GM23338 (cell line): ENCODE results near the gene KAT2B. TPM values are rescaled to one million over a fixed set of nuclear protein-coding genes. Genes with fewer than 3 reads are reported as not detected.

ENCODE experiments used
- ATAC-seq: fragments of 200-7000 bp; cut with Tn5 transposase; 3 replicates; pipeline ENCODE4 v1.9.1; 2020
- DNase-seq: peaks from one replicate; pipeline ENCODE4 v3.0.0-alpha.2; 2015; ENCODE audit warnings: low spot score
- H2AFZ ChIP-seq: fragments of 200-600 bp; sonication (generic); 2 replicates; pipeline ENCODE4 v1.8.0; 2016; ENCODE audit warnings: antibody characterized with exemption, mild to moderate bottlenecking, moderate library complexity
- H3F3A ChIP-seq: fragments of 200-600 bp; sonication (generic); replicated peaks from 2 replicates; pipeline ENCODE4 v1.8.0; 2017; ENCODE audit warnings: antibody characterized with exemption, mixed run types, low read depth
- H3K27ac ChIP-seq: fragments of 200-600 bp; sonication (generic); 2 replicates; pipeline ENCODE4 v1.6.1; 2016; ENCODE audit warnings: low read depth
- H3K27me3 ChIP-seq: fragments of 200-600 bp; sonication (generic); 2 replicates; pipeline ENCODE4 v1.8.0; 2016; ENCODE audit warnings: mild to moderate bottlenecking, mixed run types, moderate library complexity; ENCODE audit not compliant: insufficient read depth
- H3K36me3 ChIP-seq: fragments of 200-600 bp; sonication (generic); 2 replicates; pipeline ENCODE4 v1.8.0; 2016; ENCODE audit warnings: mild to moderate bottlenecking; ENCODE audit not compliant: insufficient read depth
- H3K4me1 ChIP-seq: fragments of 200-600 bp; sonication (generic); 2 replicates; pipeline ENCODE4 v1.8.0; 2016; ENCODE audit warnings: mild to moderate bottlenecking, moderate library complexity; ENCODE audit not compliant: insufficient read depth
- H3K4me2 ChIP-seq: fragments of 200-600 bp; sonication (generic); 2 replicates; pipeline ENCODE4 v1.7.1; 2017; ENCODE audit warnings: mixed run types
- H3K4me3 ChIP-seq: fragments of 200-600 bp; sonication (generic); 2 replicates; pipeline ENCODE4 v1.6.1; 2016; ENCODE audit warnings: mixed run types
- H3K79me2 ChIP-seq: fragments of 200-600 bp; sonication (generic); replicated peaks from 2 replicates; pipeline ENCODE4 v1.8.0; 2017; ENCODE audit warnings: mild to moderate bottlenecking; ENCODE audit not compliant: insufficient read depth
- H3K9me2 ChIP-seq: fragments of 200-600 bp; sonication (generic); 2 replicates; pipeline ENCODE4 v1.8.0; 2017; ENCODE audit not compliant: insufficient read depth
- H4K20me1 ChIP-seq: fragments of 200-600 bp; sonication (generic); replicated peaks from 2 replicates; pipeline ENCODE4 v1.8.0; 2017; ENCODE audit warnings: mild to moderate bottlenecking; ENCODE audit not compliant: insufficient read depth
- H3K27ac Mint-ChIP-seq: 2 replicates; pipeline ENCODE4 v1.8.0; 2020; ENCODE audit warnings: inconsistent platforms, mild to moderate bottlenecking, moderate library complexity, mixed read lengths
- H3K27me3 Mint-ChIP-seq: 3 replicates; pipeline ENCODE4 v1.8.0; 2022; ENCODE audit warnings: low read depth, mild to moderate bottlenecking, moderate library complexity, mixed read lengths, inconsistent platforms; ENCODE audit not compliant: insufficient read depth, poor library complexity
- H3K36me3 Mint-ChIP-seq: 3 replicates; pipeline ENCODE4 v1.8.0; 2021; ENCODE audit warnings: low read depth, mild to moderate bottlenecking, inconsistent platforms, moderate library complexity, mixed read lengths
- H3K4me1 Mint-ChIP-seq: 3 replicates; pipeline ENCODE4 v1.8.0; 2020; ENCODE audit warnings: mild to moderate bottlenecking, inconsistent platforms, mixed read lengths
- H3K4me3 Mint-ChIP-seq: 3 replicates; pipeline ENCODE4 v1.8.0; 2021; ENCODE audit warnings: moderate library complexity, mild to moderate bottlenecking, inconsistent platforms, mixed read lengths
- H3K9me3 Mint-ChIP-seq: 3 replicates; pipeline ENCODE4 v1.8.0; 2020; ENCODE audit warnings: moderate library complexity, mild to moderate bottlenecking, inconsistent platforms, mixed read lengths
- EZH2 ChIP-seq: fragments of 200-600 bp; sonication (generic); IDR thresholded peaks from one replicate; pipeline ENCODE4 v1.8.0; 2017; ENCODE audit warnings: antibody characterized with exemption, mild to moderate bottlenecking, low read depth; ENCODE audit not compliant: unreplicated experiment
- NANOG ChIP-seq: IDR thresholded peaks from 2 replicates; pipeline ENCODE4 v1.6.1; 2016; ENCODE audit warnings: antibody characterized with exemption, borderline replicate concordance
- POLR2AphosphoS5 ChIP-seq: IDR thresholded peaks from 2 replicates; pipeline ENCODE4 v1.6.1; 2016; ENCODE audit warnings: antibody characterized with exemption, low read depth
- REST ChIP-seq: IDR thresholded peaks from one replicate; pipeline ENCODE4 v1.6.1; 2018; ENCODE audit warnings: antibody characterized with exemption; ENCODE audit not compliant: unreplicated experiment
- STAT1 ChIP-seq: IDR thresholded peaks from one replicate; pipeline ENCODE4 v1.6.1; 2016; ENCODE audit warnings: antibody characterized with exemption; ENCODE audit not compliant: unreplicated experiment
- ZNF114 ChIP-seq: fragments of 250-450 bp; sonication (Bioruptor Pico); IDR thresholded peaks from 2 replicates; pipeline ENCODE4 v1.5.0; 2020; ENCODE audit warnings: mild to moderate bottlenecking, moderate library complexity
- ZNF331 ChIP-seq: fragments of 250-450 bp; sonication (Bioruptor Pico); IDR thresholded peaks from 2 replicates; pipeline ENCODE4 v1.5.0; 2020; ENCODE audit warnings: low read depth, mild to moderate bottlenecking, moderate library complexity
- polyA plus RNA-seq: library from polyadenylated mRNA; unstranded; fragments of >200 nt; fragmentation: Nextera tagmentation; extraction: Ambion mirVana; gene quantifications from 2 replicates; pipeline ENCODE4 v1.2.1, GENCODE V29; 2016
- total RNA-seq: library from RNA; depleted of rRNA; stranded (reverse); fragments of >200 nt; shearing (Covaris generic); gene quantifications from 2 replicates; pipeline ENCODE4 v1.2.3, GENCODE V29; 2014
- TF ChIP-seq, protein P1 (sequence below), 2 experiments: fragments of 200-600 bp in 1 of 2; sonication (generic) in 1 of 2; conservative IDR thresholded peaks; 2 replicates each; pipeline versions ENCODE4 v1.5.1 to v1.6.1; 2016 to 2017; ENCODE audit warnings: antibody characterized with exemption in 2 of 2, low read depth in 2 of 2, mild to moderate bottlenecking in 2 of 2, moderate library complexity in 1 of 2
- TF ChIP-seq, protein P2 (sequence below): fragments of 250-450 bp; sonication (Bioruptor Pico); IDR thresholded peaks from 2 replicates; pipeline ENCODE4 v1.5.0; 2020; ENCODE audit warnings: mild to moderate bottlenecking, moderate library complexity

KAT2B gene
- total and polyA plus RNA-seq, 2 experiments from 2014 or later, result 1.3 to 4.4 TPM

GRCh38 chr3:20083253-20083652 is 43.0 kb downstream of the KAT2B start:
- H3K79me2 ChIP-seq, result no peaks in the 10 kb centered on the region
- H3K4me1 ChIP-seq, result 0 out of 2 replicates have a peak, but pooled peaks cover 4% of the 10 kb centered on the region
- no peaks in the 10 kb centered on the region for H3K27me3 ChIP-seq
- ATAC-seq (no peak), DNase-seq (no peak)
- no peak overlapping the region for H3K4me3 ChIP-seq
- Mint-ChIP-seq H3K27me3 (peaks cover 2% of the 10 kb centered on the region), H3K27ac (no peak overlapping the region), H3K36me3 (no peaks in the 10 kb centered on the region), H3K4me3 (no peak overlapping the region), H3K9me3 (no peaks in the 10 kb centered on the region), H3K4me1 (peaks cover 14% of the 10 kb centered on the region)
- no peaks in the 10 kb centered on the region for H3K36me3 ChIP-seq
- no peaks in the 10 kb centered on the region for H3K9me2 ChIP-seq
- H3K27ac ChIP-seq, result no peak overlapping the region
- no peak for TF ChIP-seq REST
- H3F3A ChIP-seq, result no peaks in the 10 kb centered on the region
- no peaks in the 10 kb centered on the region for H4K20me1 ChIP-seq
- H2AFZ ChIP-seq, result no peak overlapping the region
- H3K4me2 ChIP-seq, result no peak overlapping the region

DNA sequence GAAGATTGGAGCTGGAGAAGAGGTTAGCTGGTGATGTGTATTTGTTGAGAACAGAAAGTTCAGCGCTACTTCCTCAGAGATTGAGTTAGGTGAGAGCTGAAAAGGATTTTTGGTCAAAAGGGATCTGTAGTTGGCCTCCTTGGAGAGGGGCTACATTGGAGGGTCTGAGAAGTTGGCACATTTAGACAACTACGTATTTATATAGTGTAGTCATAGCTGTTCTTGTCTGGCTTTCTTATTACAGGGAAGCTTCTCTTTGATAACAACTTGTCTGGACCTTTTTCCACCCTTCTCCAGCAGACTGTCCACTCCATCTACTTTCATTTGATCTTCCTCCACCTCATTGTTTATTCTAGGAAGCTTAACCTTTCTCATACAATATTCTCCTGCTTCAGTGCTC is 43.7 kb downstream of the KAT2B start:
- Mint-ChIP-seq H3K36me3 (no peaks in the 10 kb centered on the region), H3K4me3 (no peak overlapping the region), H3K27me3 (no peaks in the 10 kb centered on the region), H3K4me1 (peaks cover 11% of the 10 kb centered on the region; the same call in 2 of the 3 replicates), H3K27ac (no peak overlapping the region), H3K9me3 (no peaks in the 10 kb centered on the region)
- Histone ChIP-seq H3K79me2 (no peaks in the 10 kb centered on the region), H3K27ac (no peak overlapping the region), H2AFZ (no peak overlapping the region), H3K9me2 (no peaks in the 10 kb centered on the region), H3F3A (no peaks in the 10 kb centered on the region), H3K27me3 (no peaks in the 10 kb centered on the region), H4K20me1 (no peaks in the 10 kb centered on the region), H3K4me1 (0 out of 2 replicates have a peak, but pooled peaks cover 4% of the 10 kb centered on the region), H3K4me2 (no peak overlapping the region), H3K36me3 (no peaks in the 10 kb centered on the region), H3K4me3 (no peak overlapping the region)
- TF ChIP-seq NANOG (no peak), POLR2AphosphoS5 (no peak), STAT1 (no peak), EZH2 (no peak), ZNF331 (no peak), ZNF114 (no peak)
- TF ChIP-seq, protein P1, sequence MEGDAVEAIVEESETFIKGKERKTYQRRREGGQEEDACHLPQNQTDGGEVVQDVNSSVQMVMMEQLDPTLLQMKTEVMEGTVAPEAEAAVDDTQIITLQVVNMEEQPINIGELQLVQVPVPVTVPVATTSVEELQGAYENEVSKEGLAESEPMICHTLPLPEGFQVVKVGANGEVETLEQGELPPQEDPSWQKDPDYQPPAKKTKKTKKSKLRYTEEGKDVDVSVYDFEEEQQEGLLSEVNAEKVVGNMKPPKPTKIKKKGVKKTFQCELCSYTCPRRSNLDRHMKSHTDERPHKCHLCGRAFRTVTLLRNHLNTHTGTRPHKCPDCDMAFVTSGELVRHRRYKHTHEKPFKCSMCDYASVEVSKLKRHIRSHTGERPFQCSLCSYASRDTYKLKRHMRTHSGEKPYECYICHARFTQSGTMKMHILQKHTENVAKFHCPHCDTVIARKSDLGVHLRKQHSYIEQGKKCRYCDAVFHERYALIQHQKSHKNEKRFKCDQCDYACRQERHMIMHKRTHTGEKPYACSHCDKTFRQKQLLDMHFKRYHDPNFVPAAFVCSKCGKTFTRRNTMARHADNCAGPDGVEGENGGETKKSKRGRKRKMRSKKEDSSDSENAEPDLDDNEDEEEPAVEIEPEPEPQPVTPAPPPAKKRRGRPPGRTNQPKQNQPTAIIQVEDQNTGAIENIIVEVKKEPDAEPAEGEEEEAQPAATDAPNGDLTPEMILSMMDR (conservative IDR thresholded peaks at IDR 0.05; ENCODE audit: low read depth in 2 of 2), result no peak
- TF ChIP-seq, protein P2, sequence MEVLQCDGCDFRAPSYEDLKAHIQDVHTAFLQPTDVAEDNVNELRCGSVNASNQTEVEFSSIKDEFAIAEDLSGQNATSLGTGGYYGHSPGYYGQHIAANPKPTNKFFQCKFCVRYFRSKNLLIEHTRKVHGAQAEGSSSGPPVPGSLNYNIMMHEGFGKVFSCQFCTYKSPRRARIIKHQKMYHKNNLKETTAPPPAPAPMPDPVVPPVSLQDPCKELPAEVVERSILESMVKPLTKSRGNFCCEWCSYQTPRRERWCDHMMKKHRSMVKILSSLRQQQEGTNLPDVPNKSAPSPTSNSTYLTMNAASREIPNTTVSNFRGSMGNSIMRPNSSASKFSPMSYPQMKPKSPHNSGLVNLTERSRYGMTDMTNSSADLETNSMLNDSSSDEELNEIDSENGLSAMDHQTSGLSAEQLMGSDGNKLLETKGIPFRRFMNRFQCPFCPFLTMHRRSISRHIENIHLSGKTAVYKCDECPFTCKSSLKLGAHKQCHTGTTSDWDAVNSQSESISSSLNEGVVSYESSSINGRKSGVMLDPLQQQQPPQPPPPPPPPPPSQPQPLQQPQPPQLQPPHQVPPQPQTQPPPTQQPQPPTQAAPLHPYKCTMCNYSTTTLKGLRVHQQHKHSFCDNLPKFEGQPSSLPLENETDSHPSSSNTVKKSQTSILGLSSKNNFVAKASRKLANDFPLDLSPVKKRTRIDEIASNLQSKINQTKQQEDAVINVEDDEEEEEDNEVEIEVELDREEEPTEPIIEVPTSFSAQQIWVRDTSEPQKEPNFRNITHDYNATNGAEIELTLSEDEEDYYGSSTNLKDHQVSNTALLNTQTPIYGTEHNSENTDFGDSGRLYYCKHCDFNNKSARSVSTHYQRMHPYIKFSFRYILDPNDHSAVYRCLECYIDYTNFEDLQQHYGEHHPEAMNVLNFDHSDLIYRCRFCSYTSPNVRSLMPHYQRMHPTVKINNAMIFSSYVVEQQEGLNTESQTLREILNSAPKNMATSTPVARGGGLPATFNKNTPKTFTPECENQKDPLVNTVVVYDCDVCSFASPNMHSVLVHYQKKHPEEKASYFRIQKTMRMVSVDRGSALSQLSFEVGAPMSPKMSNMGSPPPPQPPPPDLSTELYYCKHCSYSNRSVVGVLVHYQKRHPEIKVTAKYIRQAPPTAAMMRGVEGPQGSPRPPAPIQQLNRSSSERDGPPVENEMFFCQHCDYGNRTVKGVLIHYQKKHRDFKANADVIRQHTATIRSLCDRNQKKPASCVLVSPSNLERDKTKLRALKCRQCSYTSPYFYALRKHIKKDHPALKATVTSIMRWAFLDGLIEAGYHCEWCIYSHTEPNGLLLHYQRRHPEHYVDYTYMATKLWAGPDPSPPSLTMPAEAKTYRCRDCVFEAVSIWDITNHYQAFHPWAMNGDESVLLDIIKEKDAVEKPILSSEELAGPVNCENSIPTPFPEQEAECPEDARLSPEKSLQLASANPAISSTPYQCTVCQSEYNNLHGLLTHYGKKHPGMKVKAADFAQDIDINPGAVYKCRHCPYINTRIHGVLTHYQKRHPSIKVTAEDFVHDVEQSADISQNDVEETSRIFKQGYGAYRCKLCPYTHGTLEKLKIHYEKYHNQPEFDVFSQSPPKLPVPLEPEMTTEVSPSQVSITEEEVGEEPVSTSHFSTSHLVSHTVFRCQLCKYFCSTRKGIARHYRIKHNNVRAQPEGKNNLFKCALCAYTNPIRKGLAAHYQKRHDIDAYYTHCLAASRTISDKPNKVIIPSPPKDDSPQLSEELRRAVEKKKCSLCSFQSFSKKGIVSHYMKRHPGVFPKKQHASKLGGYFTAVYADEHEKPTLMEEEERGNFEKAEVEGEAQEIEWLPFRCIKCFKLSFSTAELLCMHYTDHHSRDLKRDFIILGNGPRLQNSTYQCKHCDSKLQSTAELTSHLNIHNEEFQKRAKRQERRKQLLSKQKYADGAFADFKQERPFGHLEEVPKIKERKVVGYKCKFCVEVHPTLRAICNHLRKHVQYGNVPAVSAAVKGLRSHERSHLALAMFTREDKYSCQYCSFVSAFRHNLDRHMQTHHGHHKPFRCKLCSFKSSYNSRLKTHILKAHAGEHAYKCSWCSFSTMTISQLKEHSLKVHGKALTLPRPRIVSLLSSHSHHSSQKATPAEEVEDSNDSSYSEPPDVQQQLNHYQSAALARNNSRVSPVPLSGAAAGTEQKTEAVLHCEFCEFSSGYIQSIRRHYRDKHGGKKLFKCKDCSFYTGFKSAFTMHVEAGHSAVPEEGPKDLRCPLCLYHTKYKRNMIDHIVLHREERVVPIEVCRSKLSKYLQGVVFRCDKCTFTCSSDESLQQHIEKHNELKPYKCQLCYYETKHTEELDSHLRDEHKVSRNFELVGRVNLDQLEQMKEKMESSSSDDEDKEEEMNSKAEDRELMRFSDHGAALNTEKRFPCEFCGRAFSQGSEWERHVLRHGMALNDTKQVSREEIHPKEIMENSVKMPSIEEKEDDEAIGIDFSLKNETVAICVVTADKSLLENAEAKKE (CRISPR knock-in tag), result no peak
- ATAC-seq, result no peak
- no peak for DNase-seq
